VCaP (cell line): Measurements from ENCODE around the gene SENP7.

Experiments
- H3K27ac ChIP-seq: fragments of 450-650 bp; 2 replicates; pipeline ENCODE4 v1.5.1; 2017
- TF ChIP-seq, protein P1 (sequence below): fragments of 450-650 bp; conservative IDR thresholded peaks from 2 replicates; pipeline ENCODE4 v1.5.1; 2017; ENCODE audit warnings: mild to moderate bottlenecking, moderate library complexity

The SENP7 gene

DNA sequence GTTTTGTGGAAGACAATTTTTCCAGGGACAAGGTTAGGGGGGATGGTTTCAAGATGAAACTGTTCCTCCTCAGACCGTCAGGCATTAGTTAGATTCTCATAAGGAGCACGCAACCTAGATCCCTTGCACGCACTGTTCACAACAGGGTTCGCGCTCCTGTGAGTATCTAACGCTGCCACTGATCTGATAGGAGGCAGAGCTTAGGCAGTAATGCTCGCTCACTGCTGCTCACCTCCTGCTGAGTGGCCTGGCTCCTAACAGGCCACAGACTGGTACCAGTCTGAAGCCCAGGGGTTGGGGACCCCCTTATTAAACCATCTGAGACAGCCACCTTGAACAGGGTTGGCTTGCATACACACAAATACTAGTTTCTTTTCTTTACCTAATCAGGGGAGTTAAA is 179.1 kb downstream of the SENP7 start:
- TF ChIP-seq, protein P1, sequence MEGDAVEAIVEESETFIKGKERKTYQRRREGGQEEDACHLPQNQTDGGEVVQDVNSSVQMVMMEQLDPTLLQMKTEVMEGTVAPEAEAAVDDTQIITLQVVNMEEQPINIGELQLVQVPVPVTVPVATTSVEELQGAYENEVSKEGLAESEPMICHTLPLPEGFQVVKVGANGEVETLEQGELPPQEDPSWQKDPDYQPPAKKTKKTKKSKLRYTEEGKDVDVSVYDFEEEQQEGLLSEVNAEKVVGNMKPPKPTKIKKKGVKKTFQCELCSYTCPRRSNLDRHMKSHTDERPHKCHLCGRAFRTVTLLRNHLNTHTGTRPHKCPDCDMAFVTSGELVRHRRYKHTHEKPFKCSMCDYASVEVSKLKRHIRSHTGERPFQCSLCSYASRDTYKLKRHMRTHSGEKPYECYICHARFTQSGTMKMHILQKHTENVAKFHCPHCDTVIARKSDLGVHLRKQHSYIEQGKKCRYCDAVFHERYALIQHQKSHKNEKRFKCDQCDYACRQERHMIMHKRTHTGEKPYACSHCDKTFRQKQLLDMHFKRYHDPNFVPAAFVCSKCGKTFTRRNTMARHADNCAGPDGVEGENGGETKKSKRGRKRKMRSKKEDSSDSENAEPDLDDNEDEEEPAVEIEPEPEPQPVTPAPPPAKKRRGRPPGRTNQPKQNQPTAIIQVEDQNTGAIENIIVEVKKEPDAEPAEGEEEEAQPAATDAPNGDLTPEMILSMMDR = no peak
- no peak overlapping the region for H3K27ac ChIP-seq

DNA sequence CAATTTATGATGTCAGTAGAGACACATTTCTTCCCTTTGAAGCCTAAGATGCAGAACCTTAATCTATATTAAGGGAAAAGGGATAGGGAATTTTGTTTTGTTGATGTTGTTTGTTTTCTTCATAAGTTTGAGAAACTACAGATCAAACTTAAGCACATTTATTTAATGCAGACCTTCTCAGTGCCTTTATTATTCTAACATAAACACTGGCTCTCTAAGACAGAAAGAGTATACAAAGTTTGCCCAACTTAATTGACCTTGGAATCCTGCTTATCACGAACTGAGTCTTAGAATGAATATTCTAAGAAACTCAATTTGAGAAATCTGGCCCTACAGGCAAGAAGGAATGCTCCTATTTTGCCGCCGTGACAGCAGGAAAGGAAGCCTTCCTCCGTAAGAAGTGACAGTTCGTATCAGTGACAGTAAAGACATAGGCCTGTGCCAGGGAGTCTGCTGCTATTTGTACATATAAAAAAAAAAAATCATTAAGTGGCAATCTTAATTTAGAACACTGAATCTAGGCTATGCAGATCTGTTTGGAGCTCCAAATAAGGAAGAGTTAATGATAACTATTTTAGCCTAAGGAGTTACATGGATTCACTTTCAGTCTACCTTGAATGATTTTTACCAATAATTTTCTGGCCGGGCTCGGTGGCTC is 183.9 kb downstream of the SENP7 start:
- no peak overlapping the region for H3K27ac ChIP-seq
- TF ChIP-seq, protein P1 = no peak

DNA sequence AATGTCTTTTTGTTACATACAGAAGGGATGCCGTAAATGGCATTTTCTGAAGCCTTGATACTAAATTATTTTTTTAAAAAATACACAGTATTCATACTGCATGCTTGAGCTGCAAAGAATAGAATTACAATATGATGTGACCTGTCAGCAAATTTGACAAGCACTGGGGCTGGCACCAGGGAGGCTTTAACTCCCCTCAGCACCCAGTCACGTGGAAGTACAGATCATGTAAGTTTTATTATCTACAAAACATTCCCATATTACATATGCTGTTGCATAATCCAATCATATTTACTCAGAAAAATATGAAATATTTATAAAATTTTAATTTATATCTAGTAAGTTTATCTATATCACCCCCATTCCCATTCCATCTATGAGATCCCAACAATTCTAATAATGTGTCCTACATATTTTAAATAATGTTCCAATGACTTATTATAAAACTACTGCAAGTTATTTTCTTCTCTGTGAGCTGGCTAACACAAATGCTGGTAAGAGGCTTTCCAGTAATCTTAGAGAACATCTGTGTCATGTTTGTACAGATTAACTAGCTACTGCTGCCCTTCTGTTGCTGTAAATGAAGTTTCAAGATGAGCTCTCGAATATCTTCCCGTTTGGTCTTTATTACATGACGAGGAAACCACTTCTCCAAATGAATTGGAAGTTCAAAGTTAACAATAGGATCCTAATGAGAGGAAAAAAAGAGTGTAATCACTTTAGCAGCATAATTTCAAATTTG is 187.4 kb downstream of the SENP7 start:
- no peak overlapping the region for H3K27ac ChIP-seq
- TF ChIP-seq, protein P1 = no peak

- TF ChIP-seq, protein P1 = no peak
- H3K27ac ChIP-seq = no peak within 1 kb of the TSS
Observed at GRCh38 chr3:101320475-101320874, 192.5 kb downstream of the SENP7 start, which contains the start of gene IMPG2. Gene IMPG2, minus strand, starts transcription at chr3:101320575. Its CDS starts 203 bp downstream, at chr3:101320372.

DNA sequence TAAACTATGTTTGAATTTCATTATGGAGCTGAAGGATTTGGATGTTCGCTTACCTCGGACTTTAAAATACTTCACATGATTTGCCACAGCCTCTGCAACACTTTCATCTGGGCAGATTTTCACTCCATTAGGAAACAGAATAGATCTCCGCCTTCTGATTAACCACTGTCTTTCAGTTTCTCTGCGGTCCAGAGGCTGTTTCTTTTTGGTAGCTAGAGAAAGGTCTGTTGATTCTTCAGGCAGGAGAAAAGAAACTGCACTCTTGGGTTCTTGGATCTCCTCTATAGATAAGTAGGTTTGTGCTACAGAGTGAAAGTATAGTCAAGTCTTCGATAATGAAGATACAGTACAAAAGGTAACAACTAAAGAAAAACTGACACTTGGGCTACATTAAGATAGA is 193.5 kb downstream of the SENP7 start:
- H3K27ac ChIP-seq = no peak overlapping the region
- TF ChIP-seq, protein P1 = no peak

- TF ChIP-seq, protein P1 = no peak
- H3K27ac ChIP-seq = no peak overlapping the region
Observed at GRCh38 chr3:101312545-101312944, 200.5 kb downstream of the SENP7 start.

DNA sequence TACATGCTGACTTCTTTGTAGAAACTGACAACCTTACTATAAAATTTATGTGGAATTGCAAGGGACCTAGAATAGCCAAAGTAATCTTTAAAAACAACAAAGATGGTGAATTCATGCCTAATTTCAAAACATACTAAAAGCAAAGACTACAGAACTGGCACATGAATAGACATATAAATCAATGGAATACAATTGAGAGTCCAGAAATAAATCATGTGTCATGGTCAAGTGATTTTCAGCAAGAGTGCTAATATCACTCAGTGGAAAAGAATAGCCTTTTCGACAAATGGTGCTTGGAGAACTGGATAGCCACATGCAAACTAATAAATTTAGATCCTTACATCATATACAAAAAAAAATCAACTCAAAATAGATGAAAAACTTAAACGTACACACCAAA is 201.3 kb downstream of the SENP7 start:
- no peak overlapping the region for H3K27ac ChIP-seq
- TF ChIP-seq, protein P1 = no peak
